ENCODE data around the gene GRK5.

Gene GRK5

GRCh38 chr10:119347181-119347974 lies 140.0 kb downstream of the GRK5 start:
- DNase-seq = no peak

- no peak for DNase-seq
Observed at GRCh38 chr10:119348106-119348505, 140.7 kb downstream of the GRK5 start.

GRCh38 chr10:119348516-119349240 lies 141.3 kb downstream of the GRK5 start:
- DNase-seq = no peak

- DNase-seq = no peak
Observed at GRCh38 chr10:119349341-119349740, 142.0 kb downstream of the GRK5 start.

- DNase-seq = no peak
Observed at GRCh38 chr10:119349937-119350501, 142.6 kb downstream of the GRK5 start.

GRCh38 chr10:119350502-119351097 lies 143.2 kb downstream of the GRK5 start:
- DNase-seq = no peak

GRCh38 chr10:119351189-119351588 lies 143.8 kb downstream of the GRK5 start:
- no peak for DNase-seq

GRCh38 chr10:119352042-119352441 lies 144.7 kb downstream of the GRK5 start:
- no peak for DNase-seq

GRCh38 chr10:119352807-119353206 lies 145.4 kb downstream of the GRK5 start:
- DNase-seq = no peak

- DNase-seq = no peak
Observed at GRCh38 chr10:119353421-119353820, 146.1 kb downstream of the GRK5 start.

- no peak for DNase-seq
Observed at GRCh38 chr10:119355930-119356329, 148.6 kb downstream of the GRK5 start.

- no peak for DNase-seq
Observed at GRCh38 chr10:119357412-119358151, 150.2 kb downstream of the GRK5 start.

- no peak for DNase-seq
Observed at GRCh38 chr10:119358152-119358512, 150.8 kb downstream of the GRK5 start.

- DNase-seq = no peak
Observed at GRCh38 chr10:119358567-119358966, 151.2 kb downstream of the GRK5 start.

- no peak for DNase-seq
Observed at GRCh38 chr10:119359025-119359424, 151.7 kb downstream of the GRK5 start.

GRCh38 chr10:119360181-119360921 lies 153.0 kb downstream of the GRK5 start:
- DNase-seq = no peak

- no peak for DNase-seq
Observed at GRCh38 chr10:119361037-119361436, 153.7 kb downstream of the GRK5 start.

- no peak for DNase-seq
Observed at GRCh38 chr10:119362122-119362521, 154.8 kb downstream of the GRK5 start.

GRCh38 chr10:119364645-119365600 lies 157.6 kb downstream of the GRK5 start:
- no peak for DNase-seq

- DNase-seq = no peak
Observed at GRCh38 chr10:119365773-119366599, 158.6 kb downstream of the GRK5 start.
